IMR-90 (cell line): ENCODE data around the gene CREBBP. TPM values are rescaled to one million over a fixed set of nuclear protein-coding genes. Genes with fewer than 3 reads are reported as not detected.

Source experiments
- ATAC-seq: fragments of 200-7000 bp; cut with Tn5 transposase; 2 replicates; pipeline ENCODE4 v1.9.1; 2020; ENCODE audit warnings: low read depth, mild to moderate bottlenecking, moderate library complexity
- BruUV-seq: library from RNA; stranded (reverse); fragments of 400-500 nt; replicated peaks from 2 replicates; lab custom pipeline; 2021; lab: Mats Ljungman, UMichigan
- CTCF ChIA-PET: fragments of 300-600 bp; formaldehyde crosslinking; extraction: SDS; loops from one replicate; lab custom pipeline; 2021; ENCODE audit warnings: antibody characterized with exemption; lab: Yijun Ruan, JAX
- POLR2A ChIA-PET: fragments of 300-600 bp; sonication (Branson Sonifier 250); formaldehyde crosslinking; loops from one replicate; lab custom pipeline; 2022; ENCODE audit warnings: antibody characterized with exemption; ENCODE audit not compliant: unreplicated experiment; lab: Charles Lee
- DNase-seq: peaks from one replicate; pipeline ENCODE4 v3.0.0; 2013
- H2AFZ ChIP-seq: replicated peaks from 2 replicates; pipeline ENCODE3; 2013; ENCODE audit warnings: low read length, mild to moderate bottlenecking; ENCODE audit not compliant: poor library complexity
- H2AK5ac ChIP-seq: 2 replicates; pipeline ENCODE4 v1.6.1; 2013; ENCODE audit warnings: low read depth, low read length, inconsistent platforms
- H2AK9ac ChIP-seq: replicated peaks from 2 replicates; pipeline ENCODE3; 2013; ENCODE audit warnings: mild to moderate bottlenecking, low read depth, low read length, moderate library complexity; ENCODE audit not compliant: poor library complexity
- H2BK120ac ChIP-seq: 2 replicates; pipeline ENCODE4 v1.6.1; 2013; ENCODE audit warnings: low read depth, low read length, inconsistent platforms
- H2BK15ac ChIP-seq: 3 replicates; pipeline ENCODE4 v1.6.1; 2013; ENCODE audit warnings: low read depth, low read length, inconsistent platforms
- H2BK20ac ChIP-seq: 2 replicates; pipeline ENCODE4 v1.6.1; 2013; ENCODE audit warnings: low read depth, mild to moderate bottlenecking, inconsistent platforms, low read length, moderate library complexity
- H2BK5ac ChIP-seq: 2 replicates; pipeline ENCODE4 v1.6.1; 2013; ENCODE audit warnings: mild to moderate bottlenecking, low read depth, low read length, inconsistent platforms; ENCODE audit not compliant: poor library complexity, severe bottlenecking
- H3K14ac ChIP-seq: replicated peaks from 2 replicates; pipeline ENCODE4 v1.6.1; 2013; ENCODE audit warnings: low read depth, low read length, inconsistent platforms
- H3K18ac ChIP-seq: 2 replicates; pipeline ENCODE4 v1.6.1; 2013; ENCODE audit warnings: low read depth, low read length, control low read depth
- H3K23ac ChIP-seq: 2 replicates; pipeline ENCODE4 v1.6.1; 2013; ENCODE audit warnings: low read depth, low read length, inconsistent platforms
- H3K27ac ChIP-seq: 2 replicates; pipeline ENCODE4 v1.5.1; 2013; ENCODE audit warnings: mild to moderate bottlenecking, control low read depth, low read length; ENCODE audit not compliant: insufficient read depth
- H3K27me3 ChIP-seq: 2 replicates; pipeline ENCODE4 v1.6.1; 2013; ENCODE audit warnings: low read length; ENCODE audit not compliant: control insufficient read depth, insufficient read depth
- H3K36me3 ChIP-seq: 2 replicates; pipeline ENCODE4 v1.6.1; 2013; ENCODE audit warnings: low read length, mixed read lengths; ENCODE audit not compliant: control insufficient read depth, insufficient read depth
- H3K4ac ChIP-seq: 2 replicates; pipeline ENCODE4 v1.6.1; 2013; ENCODE audit warnings: low read depth, low read length, inconsistent platforms
- H3K4me1 ChIP-seq: 2 replicates; pipeline ENCODE4 v1.6.1; 2013; ENCODE audit warnings: low read length, mixed read lengths; ENCODE audit not compliant: control insufficient read depth, insufficient read depth
- H3K4me2 ChIP-seq: 2 replicates; pipeline ENCODE4 v1.6.1; 2013; ENCODE audit warnings: low read depth, mild to moderate bottlenecking, control low read depth, low read length, moderate library complexity
- H3K4me3 ChIP-seq: 2 replicates; pipeline ENCODE4 v1.5.1; 2013; ENCODE audit warnings: low read depth, mild to moderate bottlenecking, control low read depth, low read length, moderate library complexity; ENCODE audit not compliant: insufficient read depth
- H3K56ac ChIP-seq: 2 replicates; pipeline ENCODE4 v1.6.1; 2013; ENCODE audit warnings: low read length, inconsistent platforms; ENCODE audit not compliant: insufficient read depth; ENCODE audit errors: extremely low read depth
- H3K79me1 ChIP-seq, 2 experiments: 2 replicates each; pipeline ENCODE4 v1.6.1; 2013; ENCODE audit warnings: low read length in 2 of 2, inconsistent platforms in 1 of 2, low read depth in 1 of 2
- H3K9ac ChIP-seq: 2 replicates; pipeline ENCODE4 v1.6.1; 2013; ENCODE audit warnings: low read depth, low read length, control low read depth
- H3K9me1 ChIP-seq: 2 replicates; pipeline ENCODE4 v1.6.1; 2013; ENCODE audit warnings: low read length, inconsistent platforms; ENCODE audit not compliant: insufficient read depth
- H3K9me3 ChIP-seq: 2 replicates; pipeline ENCODE4 v1.6.1; 2013; ENCODE audit warnings: low read length; ENCODE audit not compliant: control insufficient read depth, insufficient read depth
- H4K20me1 ChIP-seq: 2 replicates; pipeline ENCODE4 v1.6.1; 2013; ENCODE audit warnings: low read length, inconsistent platforms; ENCODE audit not compliant: insufficient read depth
- H4K5ac ChIP-seq: 2 replicates; pipeline ENCODE4 v1.6.1; 2013; ENCODE audit warnings: mild to moderate bottlenecking, low read depth, low read length, control low read depth
- H4K8ac ChIP-seq, 2 experiments: 2 replicates each; pipeline ENCODE4 v1.6.1; 2013; ENCODE audit warnings: low read depth in 2 of 2, low read length in 2 of 2, control low read depth in 1 of 2, inconsistent platforms in 1 of 2
- H4K91ac ChIP-seq: 2 replicates; pipeline ENCODE4 v1.6.1; 2013; ENCODE audit warnings: low read depth, low read length, inconsistent platforms; ENCODE audit not compliant: insufficient read depth
- BHLHE40 ChIP-seq: fragments of 150-350 bp; IDR thresholded peaks from 2 replicates; pipeline ENCODE4 v1.6.1; 2016; ENCODE audit warnings: mild to moderate bottlenecking, low read depth, low read length
- CEBPB ChIP-seq: IDR thresholded peaks from 2 replicates; pipeline ENCODE4 v1.6.1; 2012; ENCODE audit warnings: low read depth, low read length, improper control_type of control experiment
- CHD1 ChIP-seq: IDR thresholded peaks from 2 replicates; pipeline ENCODE4 v1.6.1; 2012; ENCODE audit warnings: low read depth, low read length, improper control_type of control experiment
- FOS ChIP-seq: fragments of 150-350 bp; IDR thresholded peaks from 2 replicates; pipeline ENCODE4 v1.6.1; 2016; ENCODE audit warnings: low read depth, low read length
- MAFK ChIP-seq: IDR thresholded peaks from 2 replicates; pipeline ENCODE4 v1.6.1; 2012; ENCODE audit warnings: low read depth, low read length, improper control_type of control experiment
- MAZ ChIP-seq: IDR thresholded peaks from 2 replicates; pipeline ENCODE4 v1.6.1; 2012; ENCODE audit warnings: low read depth, mild to moderate bottlenecking, low read length, improper control_type of control experiment, moderate library complexity, borderline replicate concordance
- MXI1 ChIP-seq: IDR thresholded peaks from 2 replicates; pipeline ENCODE4 v1.6.1; 2012; ENCODE audit warnings: low read depth, mild to moderate bottlenecking, low read length, moderate library complexity, borderline replicate concordance
- NFE2L2 ChIP-seq: fragments of 150-350 bp; IDR thresholded peaks from 2 replicates; pipeline ENCODE4 v1.6.1; 2016; ENCODE audit warnings: low read depth, mild to moderate bottlenecking, low read length
- POLR2A ChIP-seq: IDR thresholded peaks from 2 replicates; pipeline ENCODE4 v1.6.1; 2012; ENCODE audit warnings: mild to moderate bottlenecking, low read depth, low read length
- RAD21 ChIP-seq: IDR thresholded peaks from 2 replicates; pipeline ENCODE4 v1.6.1; 2012; ENCODE audit warnings: low read length, improper control_type of control experiment
- RFX5 ChIP-seq: IDR thresholded peaks from 2 replicates; pipeline ENCODE4 v1.8.0; 2012; ENCODE audit warnings: low read depth, mild to moderate bottlenecking, low read length, moderate library complexity
- SMC3 ChIP-seq: fragments of 150-350 bp; IDR thresholded peaks from 2 replicates; pipeline ENCODE4 v1.6.1; 2016; ENCODE audit warnings: low read depth, mild to moderate bottlenecking, antibody characterized with exemption, low read length, moderate library complexity
- WGBS, 2 experiments: methylation state at CpG; one replicate each; pipeline versions ENCODE4 v1.1.5 to v1.1.7; 2013; ENCODE audit warnings: missing lambda C conversion rate in 2 of 2; ENCODE audit not compliant: insufficient read length in 1 of 2; ENCODE audit errors: extremely low coverage in 2 of 2; 5-methylcytosine and 5-hydroxymethylcytosine counted together
- dilution Hi-C: fragments of 300-500 bp; cut with HindIII; formaldehyde crosslinking; loops from one replicate; pipeline ENCODE4 v1.14.3; 2018; ENCODE audit warnings: low sequenced_read_pairs; ENCODE audit not compliant: unreplicated experiment
- in situ Hi-C: fragments of 300-500 bp; cut with MboI; formaldehyde crosslinking; loops from 3 replicates; pipeline ENCODE4 v1.14.3; 2019; ENCODE audit warnings: low sequenced_read_pairs, inconsistent platforms, mixed read lengths
- intact Hi-C: fragments of 100-400 bp; cut with micrococcal nuclease; formaldehyde crosslinking; loops from 2 replicates; pipeline ENCODE4 v1.10.0; 2022
- polyA plus RNA-seq, 3 experiments: library from polyadenylated mRNA; depleted of rRNA; stranded (reverse); fragments of >200 nt; gene quantifications; 2 replicates each; pipeline ENCODE4 v1.2.3, GENCODE V29; 2012; ENCODE audit warnings: low replicate concordance in 1 of 3
- total RNA-seq: library from RNA; depleted of rRNA; stranded (reverse); fragments of >200 nt; gene quantifications from 2 replicates; pipeline ENCODE4 v1.2.3, GENCODE V29; 2012
- TF ChIP-seq, protein P1 (sequence below): fragments of 150-350 bp; IDR thresholded peaks from 2 replicates; pipeline ENCODE4 v1.6.1; 2017; ENCODE audit warnings: mild to moderate bottlenecking, antibody characterized with exemption, low read length, low read depth
- TF ChIP-seq, protein P2 (sequence below): conservative IDR thresholded peaks from 2 replicates; pipeline ENCODE4 v1.5.1; 2012; ENCODE audit warnings: mild to moderate bottlenecking, low read depth, low read length, improper control_type of control experiment

CREBBP gene
- total and polyA plus RNA-seq, 2 of the 4 experiments (the other 2 are of a cell fraction) = 7.3 to 12.5 TPM

DNA sequence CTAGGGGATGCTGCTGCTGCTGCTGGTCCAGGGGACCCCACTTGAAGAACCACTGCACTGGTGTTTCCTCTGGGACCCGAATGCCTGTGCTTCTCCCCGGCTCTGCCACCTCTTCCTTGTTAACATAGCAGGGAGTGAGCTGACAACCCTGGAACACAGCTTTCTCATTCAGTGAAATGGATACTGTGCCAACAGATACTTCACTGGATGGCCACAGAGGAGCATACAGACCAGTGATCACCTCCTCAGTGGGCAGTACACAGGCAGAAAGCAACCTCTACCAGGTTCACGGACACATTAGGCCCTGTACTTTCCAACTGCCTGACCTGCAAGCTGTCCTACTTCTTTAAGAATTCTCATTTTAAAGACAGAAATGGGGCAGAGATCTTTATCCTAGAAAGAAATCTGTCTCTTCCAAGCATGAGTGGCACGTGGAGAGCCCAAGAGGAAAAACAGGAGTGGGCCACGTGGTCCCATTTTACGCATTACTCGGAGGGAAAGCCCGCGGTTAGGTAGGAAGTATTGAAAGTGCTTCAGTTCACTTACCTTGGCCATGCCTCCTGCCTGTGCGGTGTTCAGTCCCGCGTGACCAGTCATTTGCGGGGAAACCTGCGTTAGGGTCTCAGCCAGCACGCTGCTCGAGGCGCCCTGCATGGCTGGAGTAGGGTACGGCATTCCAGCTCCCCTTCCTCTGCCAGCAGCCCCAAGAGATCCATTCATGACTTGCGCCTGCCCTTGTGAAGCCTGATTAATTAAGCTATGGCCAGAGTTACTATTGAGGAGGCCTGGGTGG is 30.6 kb downstream of the CREBBP start:
- H3K18ac ChIP-seq = peak overlapping the region; percentile 9; the same call in 1 of the 2 replicates
- peak overlapping the region; percentile 88 for H2AK9ac ChIP-seq
- H3K4me1 ChIP-seq = peaks cover 22% of the 10 kb centered on the region
- no peak overlapping the region; the same call in 1 of the 2 replicates for H4K91ac ChIP-seq
- peaks cover 33% of the 10 kb centered on the region for H3K9me1 ChIP-seq
- H4K8ac ChIP-seq = no peak overlapping the region
- H3K4me3 ChIP-seq = no peak overlapping the region
- no peak for DNase-seq
- H2AFZ ChIP-seq = no peak overlapping the region
- no peak overlapping the region for H3K14ac ChIP-seq
- H3K23ac ChIP-seq = peak overlapping the region; percentile 6
- dilution Hi-C loops (no loop called here), intact Hi-C loops (no loop called here), in situ Hi-C loops (no loop called here)
- peak overlapping the region; percentile 8; the same call in 1 of the 2 replicates for H3K4ac ChIP-seq
- H3K27me3 ChIP-seq = no peaks in the 10 kb centered on the region
- H3K56ac ChIP-seq = no peak overlapping the region
- ChIA-PET POLR2A (interaction anchor here (0.6 kb wide), 1 partner anchor 16 kb away, joined by 11 read pairs; no protein-coding TSS in a partner anchor), CTCF (interaction anchor here (0.7 kb wide), 1 partner anchor 18 kb away, joined by 3 read pairs; no protein-coding TSS in a partner anchor)
- H2BK15ac ChIP-seq = no peak overlapping the region
- no peak overlapping the region for H2BK120ac ChIP-seq
- H4K20me1 ChIP-seq = peaks cover 92% of the 10 kb centered on the region
- peaks cover 18% of the 10 kb centered on the region for H3K36me3 ChIP-seq
- no peaks in the 10 kb centered on the region for H3K9me3 ChIP-seq
- peak; percentile 33; the same call in 1 of the 2 replicates for ATAC-seq
- H2AK5ac ChIP-seq = peak overlapping the region; percentile 41; the same call in 1 of the 2 replicates
- no peak overlapping the region for H3K9ac ChIP-seq
- no TSS peak for BruUV-seq
- H3K27ac ChIP-seq = peak overlapping the region; percentile 7; the same call in 1 of the 2 replicates
- WGBS, 2 experiments = 94% methylated on average over 9 of the region's 19 CpGs; no CpG with 5 or more reads in 1 of the 2 experiments
- H2BK20ac ChIP-seq = 0 out of 2 replicates have a peak overlapping the region, but pooled peaks have one; percentile 34
- H2BK5ac ChIP-seq = peak overlapping the region; percentile 60
- peaks cover 35 to 82% of the 10 kb centered on the region in 2 experiments for H3K79me1 ChIP-seq
- H3K4me2 ChIP-seq = no peak overlapping the region
- H4K5ac ChIP-seq = no peak overlapping the region
- TF ChIP-seq POLR2A = no peak
- no peak for TF ChIP-seq FOS
- no peak for TF ChIP-seq RAD21
- no peak for TF ChIP-seq MXI1
- no peak for TF ChIP-seq CEBPB
- TF ChIP-seq SMC3 = no peak
- no peak for TF ChIP-seq MAZ
- TF ChIP-seq, protein P1, sequence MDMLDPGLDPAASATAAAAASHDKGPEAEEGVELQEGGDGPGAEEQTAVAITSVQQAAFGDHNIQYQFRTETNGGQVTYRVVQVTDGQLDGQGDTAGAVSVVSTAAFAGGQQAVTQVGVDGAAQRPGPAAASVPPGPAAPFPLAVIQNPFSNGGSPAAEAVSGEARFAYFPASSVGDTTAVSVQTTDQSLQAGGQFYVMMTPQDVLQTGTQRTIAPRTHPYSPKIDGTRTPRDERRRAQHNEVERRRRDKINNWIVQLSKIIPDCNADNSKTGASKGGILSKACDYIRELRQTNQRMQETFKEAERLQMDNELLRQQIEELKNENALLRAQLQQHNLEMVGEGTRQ = no peak
- TF ChIP-seq RFX5 = no peak
- TF ChIP-seq CHD1 = no peak
- TF ChIP-seq, protein P2, sequence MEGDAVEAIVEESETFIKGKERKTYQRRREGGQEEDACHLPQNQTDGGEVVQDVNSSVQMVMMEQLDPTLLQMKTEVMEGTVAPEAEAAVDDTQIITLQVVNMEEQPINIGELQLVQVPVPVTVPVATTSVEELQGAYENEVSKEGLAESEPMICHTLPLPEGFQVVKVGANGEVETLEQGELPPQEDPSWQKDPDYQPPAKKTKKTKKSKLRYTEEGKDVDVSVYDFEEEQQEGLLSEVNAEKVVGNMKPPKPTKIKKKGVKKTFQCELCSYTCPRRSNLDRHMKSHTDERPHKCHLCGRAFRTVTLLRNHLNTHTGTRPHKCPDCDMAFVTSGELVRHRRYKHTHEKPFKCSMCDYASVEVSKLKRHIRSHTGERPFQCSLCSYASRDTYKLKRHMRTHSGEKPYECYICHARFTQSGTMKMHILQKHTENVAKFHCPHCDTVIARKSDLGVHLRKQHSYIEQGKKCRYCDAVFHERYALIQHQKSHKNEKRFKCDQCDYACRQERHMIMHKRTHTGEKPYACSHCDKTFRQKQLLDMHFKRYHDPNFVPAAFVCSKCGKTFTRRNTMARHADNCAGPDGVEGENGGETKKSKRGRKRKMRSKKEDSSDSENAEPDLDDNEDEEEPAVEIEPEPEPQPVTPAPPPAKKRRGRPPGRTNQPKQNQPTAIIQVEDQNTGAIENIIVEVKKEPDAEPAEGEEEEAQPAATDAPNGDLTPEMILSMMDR = no peak
- TF ChIP-seq BHLHE40 = no peak
- TF ChIP-seq NFE2L2 = no peak
- TF ChIP-seq MAFK = no peak
